Panc1 (cell line): ENCODE results near the gene KEL. TPM values are rescaled to one million over a fixed set of nuclear protein-coding genes. Genes with fewer than 3 reads are reported as not detected.

ENCODE experiments used
- ATAC-seq: fragments of 200-7000 bp; cut with Tn5 transposase; 2 replicates; pipeline ENCODE4 v1.9.1; 2020; ENCODE audit warnings: mild to moderate bottlenecking, moderate library complexity
- Bru-seq: library from RNA; stranded (reverse); fragments of 400-500 nt; gene quantifications from one replicate; lab custom pipeline; 2021; lab: Mats Ljungman, UMichigan
- BruChase-seq, 2 experiments: library from RNA; stranded (reverse); fragments of 400-500 nt; gene quantifications; one replicate each; lab custom pipeline; 2021; lab: Mats Ljungman, UMichigan
- BruUV-seq: library from RNA; stranded (reverse); fragments of 400-500 nt; replicated peaks from 2 replicates; lab custom pipeline; 2021; lab: Mats Ljungman, UMichigan
- CTCF ChIA-PET: fragments of 300-600 bp; sonication (Branson Sonifier 250); formaldehyde crosslinking; loops from one replicate; lab custom pipeline; 2022; ENCODE audit warnings: antibody characterized with exemption; lab: Charles Lee
- POLR2A ChIA-PET: fragments of 300-600 bp; sonication (Branson Sonifier 250); formaldehyde crosslinking; loops from one replicate; lab custom pipeline; 2022; ENCODE audit warnings: antibody characterized with exemption; lab: Charles Lee
- DNase-seq: peaks from one replicate; pipeline ENCODE4 v3.0.0-alpha.2; 2010; ENCODE audit warnings: low read depth, low spot score
- H3K27ac ChIP-seq: 2 replicates; pipeline ENCODE4 v1.5.1; 2011; ENCODE audit warnings: mild to moderate bottlenecking, low read length, inconsistent platforms
- H3K27me3 ChIP-seq: fragments of 200-500 bp; sonication (Bioruptor generic); 2 replicates; pipeline ENCODE4 v1.6.0; 2014; ENCODE audit warnings: low read length, inconsistent platforms; ENCODE audit not compliant: control insufficient read depth, insufficient read depth
- H3K36me3 ChIP-seq: fragments of 200-500 bp; sonication (Bioruptor generic); 2 replicates; pipeline ENCODE4 v1.5.1; 2014; ENCODE audit warnings: inconsistent platforms, mild to moderate bottlenecking, low read length, moderate library complexity; ENCODE audit not compliant: control insufficient read depth, insufficient read depth
- H3K4me1 ChIP-seq: 2 replicates; pipeline ENCODE4 v1.5.1; 2011; ENCODE audit warnings: inconsistent platforms, mild to moderate bottlenecking, low read length, moderate library complexity; ENCODE audit not compliant: control insufficient read depth, insufficient read depth
- H3K4me3 ChIP-seq, 2 experiments: 2 replicates each; pipeline ENCODE4 v1.5.1; 2011 to 2012; ENCODE audit warnings: low read depth in 2 of 2, low read length in 2 of 2, mild to moderate bottlenecking in 2 of 2, inconsistent platforms in 1 of 2, moderate library complexity in 1 of 2
- H3K9me3 ChIP-seq: fragments of 200-500 bp; sonication (Bioruptor generic); 2 replicates; pipeline ENCODE4 v1.5.1; 2014; ENCODE audit warnings: low read depth, mild to moderate bottlenecking, inconsistent platforms, low read length, moderate library complexity; ENCODE audit not compliant: control insufficient read depth, insufficient read depth
- CTCF ChIP-seq: fragments of 450-650 bp; IDR thresholded peaks from 2 replicates; pipeline ENCODE4 v1.5.1; 2017; ENCODE audit warnings: mild to moderate bottlenecking
- POLR2AphosphoS5 ChIP-seq: IDR thresholded peaks from 2 replicates; pipeline ENCODE4 v1.6.1; 2012; ENCODE audit warnings: mild to moderate bottlenecking, low read depth, low read length, moderate library complexity
- REST ChIP-seq, 2 experiments: IDR thresholded peaks; 2 replicates each; pipeline ENCODE4 v1.6.1; 2011 to 2012; ENCODE audit warnings: low read depth in 2 of 2, control low read depth in 1 of 2, low read length in 1 of 2, mild to moderate bottlenecking in 1 of 2, moderate library complexity in 1 of 2; ENCODE audit not compliant: insufficient read depth in 1 of 2
- SIN3A ChIP-seq: IDR thresholded peaks from 2 replicates; pipeline ENCODE4 v1.6.1; 2012; ENCODE audit warnings: low read depth, mild to moderate bottlenecking, low read length, moderate library complexity, borderline replicate concordance; ENCODE audit not compliant: insufficient read depth
- TCF7L2 ChIP-seq: IDR thresholded peaks from 2 replicates; pipeline ENCODE4 v1.6.1; 2011; ENCODE audit warnings: mild to moderate bottlenecking, low read depth, low read length, inconsistent platforms
- in situ Hi-C: cut with HindIII; loops from 2 replicates; pipeline ENCODE4 v1.10.0; 2016; ENCODE audit warnings: low sequenced_read_pairs, low pct_unique_long_range_greater_than_20kb
- intact Hi-C: fragments of 100-400 bp; cut with micrococcal nuclease; formaldehyde crosslinking; loops from one replicate; pipeline ENCODE4 v1.10.0; 2022; ENCODE audit not compliant: unreplicated experiment
- long read RNA-seq: library from polyadenylated mRNA; unstranded; transcript quantifications from one replicate; pipeline ENCODE4 v2.0.0, GENCODE V29; 2021; ENCODE audit not compliant: unreplicated experiment
- polyA plus RNA-seq: library from polyadenylated mRNA; unstranded; fragments of >200 nt; gene quantifications from one replicate; pipeline ENCODE4 v1.2.1, GENCODE V29; 2012; ENCODE audit warnings: missing spikeins; ENCODE audit not compliant: insufficient read length
- total RNA-seq: library from RNA; stranded (reverse); gene quantifications from one replicate; pipeline ENCODE4 v1.2.1, GENCODE V29; 2021; ENCODE audit not compliant: unreplicated experiment

The KEL gene
- total RNA-seq = 0.44 TPM
- polyA plus RNA-seq = not detected
- Bru-seq, nascent RNA = percentile 28 among the genes with signal in this experiment
- percentile 36 among the genes with signal in this experiment for BruChase-seq, experiment 1, labeled RNA remaining after a 2-hour chase
- percentile 36 among the genes with signal in this experiment for BruChase-seq, experiment 2, labeled RNA remaining after a 6-hour chase
- long read RNA-seq = 0 reads

GRCh38 chr7:142961973-142962926 is at the start of gene KEL:
TSS of gene KEL (minus strand) at chr7:142962363. CDS start at chr7:142962206, 157 bp downstream.
- no peaks in the 10 kb centered on the region for H3K27me3 ChIP-seq
- no peak within 1 kb of the TSS for H3K27ac ChIP-seq
- H3K4me1 ChIP-seq = no peaks in the 10 kb centered on the region
- BruUV-seq = no TSS peak
- DNase-seq (no peak), ATAC-seq (no peak)
- POLR2A ChIA-PET = no interaction called here
- H3K9me3 ChIP-seq = no peaks in the 10 kb centered on the region
- TF ChIP-seq TCF7L2 (no peak), SIN3A (no peak), POLR2AphosphoS5 (no peak), CTCF (no peak), REST (IDR thresholded peaks at IDR 0.05; ENCODE audit: insufficient read depth in 1 of 2, low read depth in 2 of 2, low read length in 1 of 2) (no peak)
- H3K4me3 ChIP-seq = no peak within 1 kb of the TSS
- H3K36me3 ChIP-seq = no peaks in the 10 kb centered on the region
- CTCF ChIA-PET = no interaction called here
- in situ Hi-C loops = no loop called here
- intact Hi-C loops = no loop called here

GRCh38 chr7:143008007-143008901 is 46.1 kb upstream of the KEL start:
- ATAC-seq (peak; percentile 95), DNase-seq (peak; percentile 51)
- in situ Hi-C loops (loop anchor here (25.0 kb wide), 1 partner anchor 204 kb away; the partner anchor contains the start of gene TAS2R40), intact Hi-C loops (loop anchor here (10.0 kb wide), 1 partner anchor 373 kb away; no protein-coding TSS in a partner anchor)
- POLR2A ChIA-PET = no interaction called here
- H3K9me3 ChIP-seq = no peaks in the 10 kb centered on the region
- H3K4me1 ChIP-seq = no peaks in the 10 kb centered on the region
- no peak overlapping the region for H3K4me3 ChIP-seq
- CTCF ChIA-PET = interaction anchor here (5.7 kb wide), 1 partner anchor 207 kb away, joined by 66 read pairs; no protein-coding TSS in a partner anchor
- TF ChIP-seq SIN3A (no peak), CTCF (peak; percentile 94), REST (IDR thresholded peaks at IDR 0.05; ENCODE audit: insufficient read depth in 1 of 2, low read depth in 2 of 2, low read length in 1 of 2) (no peak)
- no peaks in the 10 kb centered on the region for H3K36me3 ChIP-seq
- peaks cover 12% of the 10 kb centered on the region for H3K27me3 ChIP-seq
- no TSS peak for BruUV-seq
- no peak overlapping the region for H3K27ac ChIP-seq
